Gastroesophageal sphincter (tissue), 4 donors: ENCODE data around the gene ZNF793. TPM values are rescaled to one million over a fixed set of nuclear protein-coding genes. Genes with fewer than 3 reads are reported as not detected.

Experiments used
- ATAC-seq: fragments of 150-250 bp; one replicate; pipeline ENCODE4 v1.9.1; 2016; ENCODE audit warnings: mild to moderate bottlenecking, moderate library complexity
- H3K27ac ChIP-seq, 4 donors: fragments of 200-600 bp; sonication (generic) in 3 of 4; 1 replicate in 3 of 4; 2 replicates in 1 of 4; pipeline ENCODE4 v1.5.1; 2016 to 2019
- H3K27me3 ChIP-seq: fragments of 200-600 bp; sonication (generic); one replicate; pipeline ENCODE4 v1.5.1; 2019
- H3K36me3 ChIP-seq, 2 donors: fragments of 200-600 bp; sonication (generic); one replicate each; pipeline ENCODE4 v1.5.1; 2019; ENCODE audit warnings: control low read depth in 1 of 2
- H3K4me1 ChIP-seq, 3 donors: fragments of 200-600 bp; sonication (generic); 1 replicate in 2 of 3; 2 replicates in 1 of 3; pipeline ENCODE4 v1.5.1; 2016 to 2019; ENCODE audit warnings: control low read depth in 2 of 3
- H3K4me3 ChIP-seq, 2 donors: fragments of 200-600 bp; sonication (generic); one replicate each; pipeline ENCODE4 v1.5.1; 2019; ENCODE audit warnings: mild to moderate bottlenecking in 1 of 2, moderate library complexity in 1 of 2
- H3K9me3 ChIP-seq, 3 donors: fragments of 200-600 bp; sonication (generic); one replicate each; pipeline ENCODE4 v1.5.1; 2017 to 2019; ENCODE audit warnings: control low read depth in 2 of 3
- CTCF ChIP-seq, 4 experiments: fragments of 200-600 bp in 2 of 4; fragments of 450-650 bp in 2 of 4; sonication (generic) in 1 of 4; IDR thresholded peaks; one replicate each; pipeline ENCODE4 v1.5.1; 2017 to 2019; ENCODE audit warnings: antibody characterized with exemption in 4 of 4, mild to moderate bottlenecking in 2 of 4, moderate library complexity in 2 of 4
- EP300 ChIP-seq: sonication (generic); formaldehyde crosslinking; IDR thresholded peaks from one replicate; pipeline ENCODE4 v1.6.1; 2017; ENCODE audit warnings: antibody characterized with exemption, mild to moderate bottlenecking
- POLR2A ChIP-seq, 2 donors: fragments of 450-650 bp; IDR thresholded peaks; one replicate each; pipeline ENCODE4 v1.6.1; 2017; ENCODE audit warnings: antibody characterized with exemption in 2 of 2, mild to moderate bottlenecking in 2 of 2, moderate library complexity in 1 of 2
- POLR2AphosphoS5 ChIP-seq: sonication (generic); formaldehyde crosslinking; IDR thresholded peaks from one replicate; pipeline ENCODE4 v1.6.1; 2017; ENCODE audit warnings: antibody characterized with exemption
- WGBS, 2 donors: methylation state at CpG; one replicate each; pipeline ENCODE4 v1.1.5; 2018; ENCODE audit warnings: low coverage in 1 of 2; 5-methylcytosine and 5-hydroxymethylcytosine counted together
- total RNA-seq, 4 donors: library from RNA; depleted of rRNA; stranded (reverse); fragments of >200 nt; gene quantifications; one replicate each; pipeline ENCODE4 v1.1.0, GENCODE V29; 2016

Gene ZNF793
- total RNA-seq, 4 donors from 2014 or later: 2.3 to 8.1 (median 6.3) TPM

DNA sequence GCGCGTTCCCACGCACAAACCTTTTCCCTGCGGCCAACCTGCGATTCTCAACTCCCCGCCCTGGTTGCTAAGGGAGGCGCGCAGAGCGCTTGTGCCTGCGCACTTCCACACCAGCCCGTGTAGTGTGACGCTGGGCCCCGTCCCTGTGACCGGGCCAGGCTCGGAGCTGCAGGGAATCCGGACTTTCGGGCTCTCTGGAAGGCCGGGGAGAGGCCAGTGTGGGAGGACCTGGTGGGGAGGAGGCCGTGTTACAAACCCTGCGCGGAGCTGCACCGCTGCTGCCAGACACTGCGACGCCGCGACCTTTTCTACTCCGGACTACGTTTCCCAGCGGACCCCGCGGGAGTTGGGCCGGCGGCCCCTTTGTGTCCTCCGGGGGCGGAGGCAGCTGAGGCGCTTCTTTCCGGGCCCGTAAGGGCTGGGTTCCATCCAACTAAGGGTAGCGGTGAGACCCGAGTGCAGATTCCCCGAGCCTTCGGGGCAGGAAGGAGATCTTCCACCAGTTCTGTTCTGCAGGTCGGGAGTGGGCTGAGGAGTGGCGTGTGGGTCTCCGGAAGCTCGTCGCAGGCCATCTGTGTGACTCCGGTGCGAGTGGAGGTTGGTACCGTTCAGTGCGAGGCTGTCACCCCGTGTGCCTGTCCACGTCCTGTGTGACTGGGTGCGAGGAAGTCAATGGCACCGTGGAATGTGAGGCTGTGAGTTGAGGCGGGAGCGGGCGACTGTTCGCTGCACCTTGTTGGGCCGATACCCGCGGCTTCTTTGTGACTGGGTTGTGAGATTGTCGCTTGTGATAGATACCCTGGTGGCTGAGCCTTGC is 37.6 kb upstream of the ZNF793 start, which contains the start of gene ZNF570:
Gene ZNF570 (plus strand): TSS at position 396 of the 817 bp plus-strand sequence. CDS start 999 bp downstream, outside the sequence.
- peak within 1 kb of the TSS; percentile 50 to 98 (median 94) for H3K27ac ChIP-seq
- H3K9me3 ChIP-seq: peaks cover 0 to 10% (median 0%) of the 10 kb centered on the region in 3 donors
- peak; percentile 88 for ATAC-seq
- H3K4me1 ChIP-seq: peaks cover 0 to 39% (median 9%) of the 10 kb centered on the region in 3 donors
- H3K27me3 ChIP-seq: no peaks in the 10 kb centered on the region
- WGBS, 2 donors: 0 to 1% methylated on average over 4 to 14 of the region's 63 CpGs
- no peak for TF ChIP-seq CTCF (IDR thresholded peaks at IDR 0.05)
- peak; percentile 84 for TF ChIP-seq POLR2AphosphoS5
- peak; percentile 65 to 80 for TF ChIP-seq POLR2A (IDR thresholded peaks at IDR 0.05)
- no peak for TF ChIP-seq EP300
- peak within 1 kb of the TSS; percentile 44 to 91 for H3K4me3 ChIP-seq
- H3K36me3 ChIP-seq: peaks cover 0 to 32% of the 10 kb centered on the region in 2 donors

DNA sequence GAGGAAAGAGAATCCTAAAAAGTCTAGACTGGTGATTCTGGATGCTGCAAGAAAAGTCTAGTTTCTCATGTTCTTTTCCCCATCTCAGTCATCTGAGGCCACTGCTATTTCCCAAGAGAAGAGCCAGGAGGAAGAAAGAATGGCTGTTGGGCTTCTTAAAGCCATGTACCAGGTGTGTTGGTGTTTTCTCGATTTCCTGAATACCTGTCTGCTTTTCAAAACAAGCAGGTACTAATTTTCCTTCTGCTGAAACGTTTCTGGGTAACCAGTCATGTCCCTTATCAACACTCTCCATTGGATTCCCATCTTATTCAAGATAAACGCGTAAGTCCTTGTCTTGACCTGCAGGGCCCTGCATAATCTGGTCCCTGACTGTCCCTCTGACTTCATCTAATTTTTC is 36.5 kb upstream of the ZNF793 start:
- ATAC-seq: no peak
- peaks cover 0 to 33% of the 10 kb centered on the region in 2 donors for H3K36me3 ChIP-seq
- peak overlapping the region in 1 of 4 donors; percentile 98 for H3K27ac ChIP-seq
- peak overlapping the region in 1 of 2 donors; percentile 91 for H3K4me3 ChIP-seq
- 77 to 81% methylated on average over 4 of the region's 4 CpGs for WGBS, 2 donors
- TF ChIP-seq POLR2AphosphoS5 (no peak), EP300 (no peak), CTCF (IDR thresholded peaks at IDR 0.05) (no peak), POLR2A (IDR thresholded peaks at IDR 0.05) (no peak)
- peaks cover 0 to 39% (median 9%) of the 10 kb centered on the region in 3 donors for H3K4me1 ChIP-seq
- peaks cover 0 to 21% (median 0%) of the 10 kb centered on the region in 3 donors for H3K9me3 ChIP-seq
- H3K27me3 ChIP-seq: no peaks in the 10 kb centered on the region

DNA sequence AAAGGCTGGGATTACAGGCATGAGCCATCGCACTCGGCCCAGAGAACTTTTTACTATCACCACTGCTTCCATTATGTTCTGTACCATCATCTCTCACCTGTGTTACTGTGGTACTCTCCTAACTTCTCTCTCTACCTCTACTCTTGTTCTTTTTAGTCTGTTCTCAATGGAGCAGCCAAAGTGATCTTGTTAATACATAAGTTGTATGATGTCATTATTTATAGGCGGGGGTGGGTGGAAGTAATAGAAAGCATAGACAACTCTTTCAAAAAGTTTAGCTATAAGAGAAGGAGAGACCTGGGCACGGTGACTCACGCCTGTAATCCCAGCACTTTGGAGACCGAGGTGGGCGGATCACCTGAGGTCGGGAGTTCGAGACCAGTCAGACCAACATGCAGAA is 34.6 kb upstream of the ZNF793 start:
- TF ChIP-seq POLR2A (IDR thresholded peaks at IDR 0.05): no peak
- TF ChIP-seq CTCF (IDR thresholded peaks at IDR 0.05): no peak
- TF ChIP-seq POLR2AphosphoS5: no peak
- no peak for TF ChIP-seq EP300
- 97 to 100% methylated on average over 2 to 8 of the region's 9 CpGs for WGBS, 2 donors
- Histone ChIP-seq H3K4me1 (peaks cover 0 to 28% (median 9%) of the 10 kb centered on the region in 3 donors), H3K27ac (no peak overlapping the region), H3K9me3 (peaks cover 0 to 40% (median 0%) of the 10 kb centered on the region in 3 donors), H3K4me3 (no peak overlapping the region), H3K36me3 (peaks cover 5 to 53% of the 10 kb centered on the region in 2 donors), H3K27me3 (no peaks in the 10 kb centered on the region)
- ATAC-seq: no peak

GRCh38 chr19:37484406-37485168 is 22.2 kb upstream of the ZNF793 start:
- Histone ChIP-seq H3K36me3 (peaks cover 9 to 73% of the 10 kb centered on the region in 2 donors), H3K27me3 (no peaks in the 10 kb centered on the region), H3K9me3 (peaks cover 9 to 100% (median 11%) of the 10 kb centered on the region in 3 donors), H3K4me3 (no peak overlapping the region), H3K4me1 (no peaks in the 10 kb centered on the region), H3K27ac (no peak overlapping the region)
- 89% methylated on average over 6 to 8 of the region's 8 CpGs for WGBS, 2 donors
- ATAC-seq: no peak
- TF ChIP-seq POLR2A (IDR thresholded peaks at IDR 0.05) (no peak), EP300 (no peak), CTCF (IDR thresholded peaks at IDR 0.05) (no peak), POLR2AphosphoS5 (no peak)
